ENCODE measurements around the gene ZBTB43.

ZBTB43 gene

GRCh38 chr9:126830827-126831226, 26.0 kb downstream of the ZBTB43 start:
- TF ChIP-seq CTCF (IDR thresholded peaks at IDR 0.05; ENCODE audit: low read depth, low read length), result no peak
- H3K4me3 ChIP-seq (ENCODE audit: low read depth, low read length), result no peak overlapping the region

DNA sequence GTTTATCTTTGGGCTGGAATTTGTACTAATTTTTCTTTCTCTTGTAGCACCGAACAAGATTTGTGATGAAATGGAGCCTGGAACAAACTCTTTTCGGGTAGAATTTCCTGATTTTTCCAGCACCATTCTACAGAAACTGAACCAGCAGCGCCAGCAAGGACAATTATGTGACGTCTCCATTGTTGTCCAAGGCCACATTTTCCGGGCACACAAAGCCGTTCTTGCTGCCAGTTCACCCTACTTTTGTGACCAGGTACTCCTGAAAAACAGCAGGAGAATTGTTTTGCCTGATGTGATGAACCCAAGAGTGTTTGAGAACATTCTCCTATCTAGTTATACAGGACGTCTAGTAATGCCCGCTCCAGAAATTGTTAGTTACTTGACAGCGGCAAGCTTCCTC, 27.6 kb downstream of the ZBTB43 start:
- TF ChIP-seq CTCF (IDR thresholded peaks at IDR 0.05; ENCODE audit: low read depth, low read length), result no peak
- H3K4me3 ChIP-seq (ENCODE audit: low read depth, low read length), result no peak overlapping the region

DNA sequence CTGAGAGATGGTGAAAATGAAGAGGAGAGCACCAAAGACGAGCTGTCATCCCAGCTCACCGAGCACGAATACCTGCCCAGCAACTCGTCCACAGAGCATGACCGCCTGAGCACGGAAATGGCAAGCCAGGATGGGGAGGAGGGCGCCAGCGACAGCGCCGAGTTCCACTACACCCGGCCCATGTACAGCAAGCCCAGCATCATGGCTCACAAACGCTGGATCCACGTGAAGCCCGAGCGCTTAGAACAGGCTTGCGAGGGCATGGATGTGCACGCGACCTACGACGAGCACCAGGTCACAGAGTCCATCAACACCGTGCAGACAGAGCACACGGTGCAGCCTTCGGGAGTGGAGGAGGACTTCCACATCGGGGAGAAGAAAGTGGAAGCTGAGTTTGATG, 28.2 kb downstream of the ZBTB43 start:
- no peak overlapping the region for H3K4me3 ChIP-seq (ENCODE audit: low read depth, low read length)
- TF ChIP-seq CTCF (IDR thresholded peaks at IDR 0.05; ENCODE audit: low read depth, low read length), result no peak

DNA sequence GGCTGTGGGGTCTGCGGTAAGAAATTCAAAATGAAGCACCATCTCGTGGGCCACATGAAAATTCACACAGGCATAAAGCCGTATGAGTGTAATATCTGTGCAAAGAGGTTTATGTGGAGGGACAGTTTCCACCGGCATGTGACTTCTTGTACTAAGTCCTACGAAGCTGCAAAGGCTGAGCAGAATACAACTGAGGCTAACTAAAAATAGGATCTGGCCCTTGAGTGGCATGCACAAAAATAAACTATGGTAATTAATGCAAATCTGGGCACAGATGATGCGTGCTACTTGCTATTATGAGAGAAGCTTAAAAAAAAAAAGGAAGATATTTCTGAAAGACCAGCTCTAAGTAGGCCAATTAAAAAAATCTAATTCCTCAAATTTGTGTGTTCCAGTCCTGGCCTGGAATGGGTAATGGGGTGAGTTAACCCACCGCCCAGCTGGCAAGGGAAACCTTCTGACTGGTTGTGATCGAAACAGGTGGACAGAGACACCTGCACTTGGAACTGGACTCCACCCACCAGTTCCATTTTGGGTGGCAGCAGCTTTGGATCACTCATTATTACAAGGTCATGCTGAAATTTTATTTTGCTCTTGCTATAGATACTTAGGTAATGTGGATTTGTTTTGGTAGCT, 29.0 kb downstream of the ZBTB43 start:
- TF ChIP-seq CTCF (IDR thresholded peaks at IDR 0.05; ENCODE audit: low read depth, low read length), result no peak
- H3K4me3 ChIP-seq (ENCODE audit: low read depth, low read length), result no peak overlapping the region

- TF ChIP-seq CTCF (IDR thresholded peaks at IDR 0.05; ENCODE audit: low read depth, low read length), result no peak
- no peak overlapping the region for H3K4me3 ChIP-seq (ENCODE audit: low read depth, low read length)
Observed at GRCh38 chr9:126834672-126835071, 29.8 kb downstream of the ZBTB43 start.

- no peak overlapping the region for H3K4me3 ChIP-seq (ENCODE audit: low read depth, low read length)
- no peak for TF ChIP-seq CTCF (IDR thresholded peaks at IDR 0.05; ENCODE audit: low read depth, low read length)
Observed at GRCh38 chr9:126836216-126836615, 31.4 kb downstream of the ZBTB43 start.

DNA sequence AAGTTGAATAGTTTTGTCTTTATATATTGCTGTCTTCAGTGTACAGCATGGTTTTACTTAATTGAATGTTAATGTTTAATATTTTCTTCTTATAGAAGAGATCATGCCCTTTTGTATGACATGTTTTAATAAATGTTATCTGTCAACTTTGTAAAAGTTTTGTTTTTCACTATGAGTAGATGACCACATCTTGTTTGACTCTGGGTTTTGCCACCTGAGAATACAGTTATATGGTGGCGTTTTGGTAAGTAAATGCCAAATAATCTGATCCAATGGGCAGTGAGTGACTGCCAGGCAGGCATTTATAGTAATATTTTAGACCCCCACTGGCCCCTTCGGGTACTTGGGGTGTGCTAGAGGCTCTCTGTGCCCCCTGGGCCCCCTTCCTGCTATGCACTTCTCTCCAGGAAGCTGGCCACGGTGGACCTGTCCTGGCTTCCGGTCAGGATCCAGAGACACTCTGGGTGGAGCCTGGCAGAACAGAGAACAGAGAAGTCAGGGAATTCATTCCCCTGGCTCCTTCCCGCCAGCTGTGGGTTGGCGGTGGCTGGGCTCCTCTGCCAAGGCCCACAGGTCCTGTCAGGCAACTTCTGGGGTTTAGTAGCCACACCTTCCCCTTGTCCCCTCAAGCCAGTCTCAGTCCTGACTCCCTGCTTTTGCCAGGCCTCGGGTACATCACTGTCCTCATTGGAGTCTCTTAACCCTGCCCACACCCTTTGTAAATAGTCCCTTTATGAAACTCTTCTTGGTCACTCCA, 33.4 kb downstream of the ZBTB43 start:
- no peak overlapping the region for H3K4me3 ChIP-seq (ENCODE audit: low read depth, low read length)

More for the DNA sequence above, 33.4 kb downstream of the ZBTB43 start:
- TF ChIP-seq CTCF (IDR thresholded peaks at IDR 0.05; ENCODE audit: low read depth, low read length), result no peak

Data from WI38 (cell line).